ENCODE measurements around the gene MLLT10. TPM values are rescaled to one million over a fixed set of nuclear protein-coding genes. Genes with fewer than 3 reads are reported as not detected.

MLLT10 gene
- total RNA-seq, 1 experiment from 2014 or later, result 60.1 TPM

DNA sequence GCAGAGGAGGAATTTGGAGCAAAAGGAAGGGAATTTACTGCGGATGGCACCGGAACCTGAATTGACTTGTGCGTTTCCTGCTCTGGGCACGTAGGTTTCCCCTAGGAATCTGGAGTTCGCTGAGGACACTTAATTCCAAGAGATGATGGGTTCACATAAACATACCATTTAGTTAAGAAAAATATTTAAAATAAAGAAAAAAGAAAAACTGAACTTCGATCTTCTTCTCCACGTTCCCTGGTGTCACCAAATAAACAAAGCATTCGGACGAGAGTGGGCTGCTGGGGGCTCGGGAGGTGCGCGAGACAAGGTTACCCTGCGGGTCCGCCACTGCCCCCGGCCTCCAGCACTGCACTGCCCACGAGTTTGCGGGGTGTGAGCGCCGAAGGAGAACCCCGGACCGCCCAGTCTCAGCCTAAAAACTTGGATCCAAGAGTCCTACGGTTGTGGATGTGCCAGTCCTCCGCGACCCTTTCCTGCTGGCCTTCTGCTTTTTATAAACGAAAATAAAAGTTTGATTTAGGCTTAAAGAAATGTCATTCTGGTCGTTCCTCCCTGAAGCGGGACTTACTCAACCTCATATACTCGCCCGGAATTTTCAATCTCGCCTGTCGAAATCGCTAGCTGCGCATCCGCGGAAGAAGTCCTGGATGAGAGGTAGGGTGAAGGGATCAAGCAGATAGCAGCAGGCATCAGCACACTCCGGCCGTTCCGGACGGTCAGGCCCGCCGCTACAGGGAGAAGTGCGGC is 38.9 kb upstream of the MLLT10 start:
- H3K27ac Mint-ChIP-seq, result peak overlapping the region; percentile 91
- H3K4me1 Mint-ChIP-seq, result peaks cover 56% of the 10 kb centered on the region
- 0 out of 2 replicates have a peak, but pooled peaks cover 2% of the 10 kb centered on the region for H3K36me3 Mint-ChIP-seq
- ChIA-PET POLR2A (interaction anchor here (0.5 to 6.1 kb wide), 19 partner anchors 10 to 600 kb away, joined by 3 to 103 read pairs (median 6); partner anchors contain the start of genes MLLT10 and SKIDA1), CTCF (interaction anchor here (0.9 to 5.9 kb wide), 15 partner anchors 7 to 417 kb away, joined by 3 to 84 read pairs (median 8); partner anchors contain the start of gene SKIDA1)
- H3K27me3 Mint-ChIP-seq (ENCODE audit: low read depth), result peaks cover 36% of the 10 kb centered on the region
- no peak for DNase-seq (ENCODE audit: low spot score)
- no peak for ATAC-seq
- H3K4me3 Mint-ChIP-seq, result peak overlapping the region; percentile 82
- H3K9me3 Mint-ChIP-seq, result no peaks in the 10 kb centered on the region
- TF ChIP-seq ESRRA (CRISPR knock-in tag; IDR thresholded peaks at IDR 0.05; ENCODE audit: borderline replicate concordance) (0 out of 2 replicates have a peak, but pooled peaks have one; percentile 1), MYBL2 (CRISPR knock-in tag; IDR thresholded peaks at IDR 0.05) (peak; percentile 19; the same call in 1 of the 2 replicates), TP53 (CRISPR knock-in tag; IDR thresholded peaks at IDR 0.05) (no peak), JUN (CRISPR knock-in tag; IDR thresholded peaks at IDR 0.05) (no peak), MXD4 (CRISPR knock-in tag; IDR thresholded peaks at IDR 0.05; ENCODE audit: borderline replicate concordance) (no peak), ZBTB21 (CRISPR knock-in tag; IDR thresholded peaks at IDR 0.05; ENCODE audit: borderline replicate concordance) (no peak), PRRX2 (CRISPR knock-in tag; IDR thresholded peaks at IDR 0.05) (no peak), HMGA2 (CRISPR knock-in tag; IDR thresholded peaks at IDR 0.05) (0 out of 2 replicates have a peak, but pooled peaks have one; percentile 6), OVOL2 (CRISPR knock-in tag; IDR thresholded peaks at IDR 0.05; ENCODE audit: borderline replicate concordance) (no peak), NR3C1 (CRISPR knock-in tag; conservative IDR thresholded peaks at IDR 0.05; ENCODE audit: low read depth) (no peak), ZNF263 (CRISPR knock-in tag; IDR thresholded peaks at IDR 0.05; ENCODE audit: low read depth) (0 out of 2 replicates have a peak, but pooled peaks have one; percentile 32), NFATC4 (CRISPR knock-in tag; IDR thresholded peaks at IDR 0.05) (no peak), ATF1 (CRISPR knock-in tag; IDR thresholded peaks at IDR 0.05) (no peak), FOXJ3 (CRISPR knock-in tag; IDR thresholded peaks at IDR 0.05; ENCODE audit: borderline replicate concordance) (no peak), SOX15 (CRISPR knock-in tag; IDR thresholded peaks at IDR 0.05) (no peak), FOXK1 (CRISPR knock-in tag; IDR thresholded peaks at IDR 0.05) (no peak), RORB (CRISPR knock-in tag; IDR thresholded peaks at IDR 0.05) (no peak), EMX1 (CRISPR knock-in tag; IDR thresholded peaks at IDR 0.05) (no peak)
- TF ChIP-seq, protein P1, sequence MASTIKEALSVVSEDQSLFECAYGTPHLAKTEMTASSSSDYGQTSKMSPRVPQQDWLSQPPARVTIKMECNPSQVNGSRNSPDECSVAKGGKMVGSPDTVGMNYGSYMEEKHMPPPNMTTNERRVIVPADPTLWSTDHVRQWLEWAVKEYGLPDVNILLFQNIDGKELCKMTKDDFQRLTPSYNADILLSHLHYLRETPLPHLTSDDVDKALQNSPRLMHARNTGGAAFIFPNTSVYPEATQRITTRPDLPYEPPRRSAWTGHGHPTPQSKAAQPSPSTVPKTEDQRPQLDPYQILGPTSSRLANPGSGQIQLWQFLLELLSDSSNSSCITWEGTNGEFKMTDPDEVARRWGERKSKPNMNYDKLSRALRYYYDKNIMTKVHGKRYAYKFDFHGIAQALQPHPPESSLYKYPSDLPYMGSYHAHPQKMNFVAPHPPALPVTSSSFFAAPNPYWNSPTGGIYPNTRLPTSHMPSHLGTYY (CRISPR knock-in tag; IDR thresholded peaks at IDR 0.05), result no peak
- TF ChIP-seq, protein P2, sequence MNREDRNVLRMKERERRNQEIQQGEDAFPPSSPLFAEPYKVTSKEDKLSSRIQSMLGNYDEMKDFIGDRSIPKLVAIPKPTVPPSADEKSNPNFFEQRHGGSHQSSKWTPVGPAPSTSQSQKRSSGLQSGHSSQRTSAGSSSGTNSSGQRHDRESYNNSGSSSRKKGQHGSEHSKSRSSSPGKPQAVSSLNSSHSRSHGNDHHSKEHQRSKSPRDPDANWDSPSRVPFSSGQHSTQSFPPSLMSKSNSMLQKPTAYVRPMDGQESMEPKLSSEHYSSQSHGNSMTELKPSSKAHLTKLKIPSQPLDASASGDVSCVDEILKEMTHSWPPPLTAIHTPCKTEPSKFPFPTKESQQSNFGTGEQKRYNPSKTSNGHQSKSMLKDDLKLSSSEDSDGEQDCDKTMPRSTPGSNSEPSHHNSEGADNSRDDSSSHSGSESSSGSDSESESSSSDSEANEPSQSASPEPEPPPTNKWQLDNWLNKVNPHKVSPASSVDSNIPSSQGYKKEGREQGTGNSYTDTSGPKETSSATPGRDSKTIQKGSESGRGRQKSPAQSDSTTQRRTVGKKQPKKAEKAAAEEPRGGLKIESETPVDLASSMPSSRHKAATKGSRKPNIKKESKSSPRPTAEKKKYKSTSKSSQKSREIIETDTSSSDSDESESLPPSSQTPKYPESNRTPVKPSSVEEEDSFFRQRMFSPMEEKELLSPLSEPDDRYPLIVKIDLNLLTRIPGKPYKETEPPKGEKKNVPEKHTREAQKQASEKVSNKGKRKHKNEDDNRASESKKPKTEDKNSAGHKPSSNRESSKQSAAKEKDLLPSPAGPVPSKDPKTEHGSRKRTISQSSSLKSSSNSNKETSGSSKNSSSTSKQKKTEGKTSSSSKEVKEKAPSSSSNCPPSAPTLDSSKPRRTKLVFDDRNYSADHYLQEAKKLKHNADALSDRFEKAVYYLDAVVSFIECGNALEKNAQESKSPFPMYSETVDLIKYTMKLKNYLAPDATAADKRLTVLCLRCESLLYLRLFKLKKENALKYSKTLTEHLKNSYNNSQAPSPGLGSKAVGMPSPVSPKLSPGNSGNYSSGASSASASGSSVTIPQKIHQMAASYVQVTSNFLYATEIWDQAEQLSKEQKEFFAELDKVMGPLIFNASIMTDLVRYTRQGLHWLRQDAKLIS (CRISPR knock-in tag; IDR thresholded peaks at IDR 0.05; ENCODE audit: borderline replicate concordance), result no peak
- TF ChIP-seq, protein P3, sequence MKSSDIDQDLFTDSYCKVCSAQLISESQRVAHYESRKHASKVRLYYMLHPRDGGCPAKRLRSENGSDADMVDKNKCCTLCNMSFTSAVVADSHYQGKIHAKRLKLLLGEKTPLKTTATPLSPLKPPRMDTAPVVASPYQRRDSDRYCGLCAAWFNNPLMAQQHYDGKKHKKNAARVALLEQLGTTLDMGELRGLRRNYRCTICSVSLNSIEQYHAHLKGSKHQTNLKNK (CRISPR knock-in tag; IDR thresholded peaks at IDR 0.05), result no peak
- TF ChIP-seq, protein P4, sequence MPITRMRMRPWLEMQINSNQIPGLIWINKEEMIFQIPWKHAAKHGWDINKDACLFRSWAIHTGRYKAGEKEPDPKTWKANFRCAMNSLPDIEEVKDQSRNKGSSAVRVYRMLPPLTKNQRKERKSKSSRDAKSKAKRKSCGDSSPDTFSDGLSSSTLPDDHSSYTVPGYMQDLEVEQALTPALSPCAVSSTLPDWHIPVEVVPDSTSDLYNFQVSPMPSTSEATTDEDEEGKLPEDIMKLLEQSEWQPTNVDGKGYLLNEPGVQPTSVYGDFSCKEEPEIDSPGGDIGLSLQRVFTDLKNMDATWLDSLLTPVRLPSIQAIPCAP (CRISPR knock-in tag; IDR thresholded peaks at IDR 0.05), result no peak
- TF ChIP-seq, protein P5, sequence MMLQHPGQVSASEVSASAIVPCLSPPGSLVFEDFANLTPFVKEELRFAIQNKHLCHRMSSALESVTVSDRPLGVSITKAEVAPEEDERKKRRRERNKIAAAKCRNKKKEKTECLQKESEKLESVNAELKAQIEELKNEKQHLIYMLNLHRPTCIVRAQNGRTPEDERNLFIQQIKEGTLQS (CRISPR knock-in tag; conservative IDR thresholded peaks at IDR 0.05), result no peak
- TF ChIP-seq, protein P6, sequence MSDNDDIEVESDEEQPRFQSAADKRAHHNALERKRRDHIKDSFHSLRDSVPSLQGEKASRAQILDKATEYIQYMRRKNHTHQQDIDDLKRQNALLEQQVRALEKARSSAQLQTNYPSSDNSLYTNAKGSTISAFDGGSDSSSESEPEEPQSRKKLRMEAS (CRISPR knock-in tag; IDR thresholded peaks at IDR 0.05), result no peak
- TF ChIP-seq, protein P7, sequence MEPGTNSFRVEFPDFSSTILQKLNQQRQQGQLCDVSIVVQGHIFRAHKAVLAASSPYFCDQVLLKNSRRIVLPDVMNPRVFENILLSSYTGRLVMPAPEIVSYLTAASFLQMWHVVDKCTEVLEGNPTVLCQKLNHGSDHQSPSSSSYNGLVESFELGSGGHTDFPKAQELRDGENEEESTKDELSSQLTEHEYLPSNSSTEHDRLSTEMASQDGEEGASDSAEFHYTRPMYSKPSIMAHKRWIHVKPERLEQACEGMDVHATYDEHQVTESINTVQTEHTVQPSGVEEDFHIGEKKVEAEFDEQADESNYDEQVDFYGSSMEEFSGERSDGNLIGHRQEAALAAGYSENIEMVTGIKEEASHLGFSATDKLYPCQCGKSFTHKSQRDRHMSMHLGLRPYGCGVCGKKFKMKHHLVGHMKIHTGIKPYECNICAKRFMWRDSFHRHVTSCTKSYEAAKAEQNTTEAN (CRISPR knock-in tag; IDR thresholded peaks at IDR 0.05), result no peak
- TF ChIP-seq, protein P8, sequence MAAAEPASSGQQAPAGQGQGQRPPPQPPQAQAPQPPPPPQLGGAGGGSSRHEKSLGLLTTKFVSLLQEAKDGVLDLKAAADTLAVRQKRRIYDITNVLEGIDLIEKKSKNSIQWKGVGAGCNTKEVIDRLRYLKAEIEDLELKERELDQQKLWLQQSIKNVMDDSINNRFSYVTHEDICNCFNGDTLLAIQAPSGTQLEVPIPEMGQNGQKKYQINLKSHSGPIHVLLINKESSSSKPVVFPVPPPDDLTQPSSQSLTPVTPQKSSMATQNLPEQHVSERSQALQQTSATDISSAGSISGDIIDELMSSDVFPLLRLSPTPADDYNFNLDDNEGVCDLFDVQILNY (CRISPR knock-in tag; IDR thresholded peaks at IDR 0.05), result no peak
- TF ChIP-seq, protein P9, sequence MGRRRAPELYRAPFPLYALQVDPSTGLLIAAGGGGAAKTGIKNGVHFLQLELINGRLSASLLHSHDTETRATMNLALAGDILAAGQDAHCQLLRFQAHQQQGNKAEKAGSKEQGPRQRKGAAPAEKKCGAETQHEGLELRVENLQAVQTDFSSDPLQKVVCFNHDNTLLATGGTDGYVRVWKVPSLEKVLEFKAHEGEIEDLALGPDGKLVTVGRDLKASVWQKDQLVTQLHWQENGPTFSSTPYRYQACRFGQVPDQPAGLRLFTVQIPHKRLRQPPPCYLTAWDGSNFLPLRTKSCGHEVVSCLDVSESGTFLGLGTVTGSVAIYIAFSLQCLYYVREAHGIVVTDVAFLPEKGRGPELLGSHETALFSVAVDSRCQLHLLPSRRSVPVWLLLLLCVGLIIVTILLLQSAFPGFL (CRISPR knock-in tag; IDR thresholded peaks at IDR 0.05; ENCODE audit: borderline replicate concordance), result no peak

Data from WTC11 (cell line).